Suprapubic skin (tissue), 4 donors: ENCODE data around the gene CCL27. TPM values are rescaled to one million over a fixed set of nuclear protein-coding genes. Genes with fewer than 3 reads are reported as not detected.
A peak's percentile ranks its signal among the peaks of the same experiment; 100 is the strongest.

Experiments
- DNase-seq, 2 donors: peaks; one replicate each; pipeline ENCODE4 v3.0.0-alpha.2; 2019; ENCODE audit warnings: low spot score in 2 of 2
- H3K27ac ChIP-seq: fragments of 200-600 bp; sonication (generic); one replicate; pipeline ENCODE4 v1.5.1; 2019
- H3K27me3 ChIP-seq: fragments of 200-600 bp; sonication (generic); one replicate; pipeline ENCODE4 v1.5.1; 2019
- H3K36me3 ChIP-seq: fragments of 200-600 bp; sonication (generic); one replicate; pipeline ENCODE4 v1.5.1; 2019
- H3K4me1 ChIP-seq: fragments of 200-600 bp; sonication (generic); one replicate; pipeline ENCODE4 v1.5.1; 2019
- H3K4me3 ChIP-seq: fragments of 200-600 bp; sonication (generic); one replicate; pipeline ENCODE4 v1.5.1; 2019; ENCODE audit warnings: mild to moderate bottlenecking
- H3K9me3 ChIP-seq: fragments of 200-600 bp; sonication (generic); one replicate; pipeline ENCODE4 v1.5.1; 2019
- EP300 ChIP-seq: sonication (generic); formaldehyde crosslinking; IDR thresholded peaks from one replicate; pipeline ENCODE4 v1.6.1; 2017; ENCODE audit warnings: antibody characterized with exemption
- POLR2A ChIP-seq, 2 donors: fragments of 450-650 bp; IDR thresholded peaks; one replicate each; pipeline ENCODE4 v1.6.1; 2017; ENCODE audit warnings: antibody characterized with exemption in 2 of 2, mild to moderate bottlenecking in 2 of 2, moderate library complexity in 2 of 2
- POLR2AphosphoS5 ChIP-seq, 3 donors: sonication (generic); formaldehyde crosslinking; IDR thresholded peaks; one replicate each; pipeline ENCODE4 v1.6.1; 2017; ENCODE audit warnings: antibody characterized with exemption in 3 of 3
- WGBS: methylation state at CpG from one replicate; pipeline ENCODE4 v1.1.5; 2018; 5-methylcytosine and 5-hydroxymethylcytosine counted together
- total RNA-seq, 4 donors: library from RNA; depleted of rRNA; stranded (reverse); fragments of >200 nt; gene quantifications; one replicate each; pipeline ENCODE4 v1.1.0, GENCODE V29; 2016
- TF ChIP-seq, protein P1 (sequence below), 2 donors: fragments of 200-600 bp in 1 of 2; fragments of 450-650 bp in 1 of 2; sonication (generic) in 1 of 2; IDR thresholded peaks; one replicate each; pipeline ENCODE4 v1.5.1; 2016 to 2019; ENCODE audit warnings: antibody characterized with exemption in 2 of 2, mild to moderate bottlenecking in 1 of 2, moderate library complexity in 1 of 2

CCL27 gene
- total RNA-seq, 4 donors from 2014 or later: 169 to 357 (median 233) TPM

DNA sequence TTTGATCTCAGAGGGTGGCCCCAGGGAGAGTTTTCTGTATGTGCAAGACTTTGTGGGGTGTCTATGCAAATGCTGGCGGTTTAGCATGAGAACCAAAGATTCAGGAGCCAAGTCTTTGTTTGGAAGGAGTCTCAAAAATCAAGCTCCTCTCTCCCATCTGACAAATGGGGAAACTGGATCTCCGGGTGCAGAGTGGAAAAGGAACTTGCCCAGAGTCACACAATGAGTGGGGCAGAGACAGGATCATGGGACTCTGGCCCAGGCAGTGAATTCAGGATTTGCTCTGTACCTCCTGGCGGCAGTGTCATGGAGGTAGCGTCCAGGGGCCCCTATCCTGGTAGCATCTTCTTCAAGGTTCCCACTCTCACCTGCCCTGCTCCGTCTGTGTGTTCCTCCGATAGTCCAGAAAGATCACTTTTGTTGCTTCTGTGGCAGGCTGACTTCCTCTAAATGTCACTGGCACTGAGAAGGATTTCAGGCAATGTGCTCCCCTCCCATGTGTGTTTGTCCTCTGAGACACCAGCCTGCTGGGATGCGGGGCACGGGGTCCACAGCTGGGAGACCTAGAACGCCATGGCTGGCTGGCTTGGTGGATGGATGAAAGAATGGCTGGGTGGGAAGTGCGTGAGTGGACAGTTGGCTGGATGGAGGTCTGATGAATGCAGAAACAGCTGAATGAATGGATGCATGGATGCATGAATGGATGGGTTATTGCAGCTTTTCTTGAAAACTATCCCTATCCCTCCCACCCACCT lies 25.0 kb upstream of the CCL27 start:
- TF ChIP-seq POLR2AphosphoS5 (IDR thresholded peaks at IDR 0.05) (no peak), EP300 (no peak), POLR2A (IDR thresholded peaks at IDR 0.05) (no peak)
- TF ChIP-seq, protein P1, sequence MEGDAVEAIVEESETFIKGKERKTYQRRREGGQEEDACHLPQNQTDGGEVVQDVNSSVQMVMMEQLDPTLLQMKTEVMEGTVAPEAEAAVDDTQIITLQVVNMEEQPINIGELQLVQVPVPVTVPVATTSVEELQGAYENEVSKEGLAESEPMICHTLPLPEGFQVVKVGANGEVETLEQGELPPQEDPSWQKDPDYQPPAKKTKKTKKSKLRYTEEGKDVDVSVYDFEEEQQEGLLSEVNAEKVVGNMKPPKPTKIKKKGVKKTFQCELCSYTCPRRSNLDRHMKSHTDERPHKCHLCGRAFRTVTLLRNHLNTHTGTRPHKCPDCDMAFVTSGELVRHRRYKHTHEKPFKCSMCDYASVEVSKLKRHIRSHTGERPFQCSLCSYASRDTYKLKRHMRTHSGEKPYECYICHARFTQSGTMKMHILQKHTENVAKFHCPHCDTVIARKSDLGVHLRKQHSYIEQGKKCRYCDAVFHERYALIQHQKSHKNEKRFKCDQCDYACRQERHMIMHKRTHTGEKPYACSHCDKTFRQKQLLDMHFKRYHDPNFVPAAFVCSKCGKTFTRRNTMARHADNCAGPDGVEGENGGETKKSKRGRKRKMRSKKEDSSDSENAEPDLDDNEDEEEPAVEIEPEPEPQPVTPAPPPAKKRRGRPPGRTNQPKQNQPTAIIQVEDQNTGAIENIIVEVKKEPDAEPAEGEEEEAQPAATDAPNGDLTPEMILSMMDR (IDR thresholded peaks at IDR 0.05): no peak
- H3K27ac ChIP-seq: no peak overlapping the region
- no peaks in the 10 kb centered on the region for H3K36me3 ChIP-seq
- no peak overlapping the region for H3K4me3 ChIP-seq
- no peak for DNase-seq
- no peaks in the 10 kb centered on the region for H3K27me3 ChIP-seq
- no peaks in the 10 kb centered on the region for H3K9me3 ChIP-seq
- peaks cover 14% of the 10 kb centered on the region for H3K4me1 ChIP-seq
- WGBS: 73% methylated on average over 10 of the region's 10 CpGs

DNA sequence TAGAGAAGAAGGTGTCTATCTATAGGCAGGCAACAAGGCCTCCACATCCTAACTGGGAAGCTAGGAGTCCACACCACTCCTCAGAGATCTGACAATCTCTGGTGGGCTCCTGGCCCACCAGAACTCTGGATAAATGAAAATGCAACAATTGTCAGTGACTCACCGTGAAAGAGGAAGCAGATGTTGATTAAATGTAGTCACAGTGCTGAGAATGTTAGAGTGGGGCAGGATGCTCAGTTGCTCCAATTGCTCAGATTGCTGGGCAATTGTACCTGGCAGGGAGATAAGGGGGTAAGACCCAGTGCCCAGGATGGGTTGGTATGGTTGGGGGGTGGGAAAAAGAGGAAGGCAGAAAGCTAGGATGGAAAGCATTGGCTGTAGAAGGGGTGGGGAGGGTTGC lies 24.3 kb upstream of the CCL27 start:
- Histone ChIP-seq H3K4me1 (peaks cover 14% of the 10 kb centered on the region), H3K27ac (peak overlapping the region; percentile 31), H3K9me3 (no peaks in the 10 kb centered on the region), H3K4me3 (no peak overlapping the region), H3K36me3 (no peaks in the 10 kb centered on the region), H3K27me3 (no peaks in the 10 kb centered on the region)
- TF ChIP-seq POLR2A (IDR thresholded peaks at IDR 0.05): no peak
- TF ChIP-seq, protein P1 (IDR thresholded peaks at IDR 0.05): no peak
- no peak for TF ChIP-seq POLR2AphosphoS5 (IDR thresholded peaks at IDR 0.05)
- TF ChIP-seq EP300: no peak
- DNase-seq: no peak
- WGBS: 36% methylated on average over 1 of the region's 1 CpG

DNA sequence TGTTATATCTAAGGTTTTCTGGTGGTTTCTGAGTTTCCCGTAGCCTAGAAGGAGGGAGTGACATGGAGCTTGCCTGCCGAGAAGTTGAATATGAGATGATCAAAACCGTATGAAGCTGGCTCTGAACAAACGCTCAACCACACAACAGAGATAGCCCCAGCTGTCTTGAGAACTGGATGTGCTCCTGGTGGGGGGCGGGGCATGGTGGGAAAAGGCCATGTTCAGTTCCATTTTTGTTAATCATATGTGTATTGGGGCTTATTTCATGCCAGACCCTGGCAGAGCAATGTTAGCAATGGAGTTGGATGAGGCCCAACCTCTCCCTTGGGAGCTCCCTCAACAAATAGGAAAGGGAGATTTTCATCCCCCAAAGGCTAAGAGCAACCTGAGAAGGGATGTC lies 23.8 kb upstream of the CCL27 start:
- no peak for DNase-seq
- Histone ChIP-seq H3K4me1 (peaks cover 14% of the 10 kb centered on the region), H3K4me3 (no peak overlapping the region), H3K36me3 (no peaks in the 10 kb centered on the region), H3K27ac (peak overlapping the region; percentile 73), H3K27me3 (no peaks in the 10 kb centered on the region), H3K9me3 (no peaks in the 10 kb centered on the region)
- 71% methylated on average over 5 of the region's 5 CpGs for WGBS
- TF ChIP-seq POLR2A (IDR thresholded peaks at IDR 0.05) (no peak), EP300 (no peak)

DNA sequence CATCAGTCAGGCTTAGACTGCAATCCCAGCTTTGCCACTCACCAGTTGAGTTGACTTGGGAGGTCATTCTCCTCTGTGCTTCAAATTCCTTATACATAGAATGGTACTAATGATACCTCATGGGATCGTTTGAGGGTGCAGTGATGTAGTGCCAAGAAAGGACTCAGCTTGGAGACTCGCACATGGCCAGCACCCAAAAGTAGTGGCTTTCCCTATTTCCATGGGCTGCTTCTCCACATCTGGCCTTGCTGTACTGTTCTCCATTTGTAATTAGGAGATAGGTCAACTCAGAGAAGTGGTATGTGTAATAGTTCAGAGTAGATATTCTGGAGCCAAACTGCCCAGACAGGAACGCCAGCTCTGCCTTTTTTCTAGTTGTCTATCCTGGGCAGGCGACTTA lies 23.1 kb upstream of the CCL27 start:
- peak overlapping the region; percentile 73 for H3K27ac ChIP-seq
- TF ChIP-seq POLR2AphosphoS5 (IDR thresholded peaks at IDR 0.05) (no peak), POLR2A (IDR thresholded peaks at IDR 0.05) (no peak), EP300 (no peak)
- TF ChIP-seq, protein P1 (IDR thresholded peaks at IDR 0.05): no peak
- H3K36me3 ChIP-seq: no peaks in the 10 kb centered on the region
- peaks cover 10% of the 10 kb centered on the region for H3K4me1 ChIP-seq
- H3K27me3 ChIP-seq: no peaks in the 10 kb centered on the region
- no peaks in the 10 kb centered on the region for H3K9me3 ChIP-seq
- WGBS: 61% methylated on average over 4 of the region's 4 CpGs
- H3K4me3 ChIP-seq: no peak overlapping the region
- DNase-seq: no peak

DNA sequence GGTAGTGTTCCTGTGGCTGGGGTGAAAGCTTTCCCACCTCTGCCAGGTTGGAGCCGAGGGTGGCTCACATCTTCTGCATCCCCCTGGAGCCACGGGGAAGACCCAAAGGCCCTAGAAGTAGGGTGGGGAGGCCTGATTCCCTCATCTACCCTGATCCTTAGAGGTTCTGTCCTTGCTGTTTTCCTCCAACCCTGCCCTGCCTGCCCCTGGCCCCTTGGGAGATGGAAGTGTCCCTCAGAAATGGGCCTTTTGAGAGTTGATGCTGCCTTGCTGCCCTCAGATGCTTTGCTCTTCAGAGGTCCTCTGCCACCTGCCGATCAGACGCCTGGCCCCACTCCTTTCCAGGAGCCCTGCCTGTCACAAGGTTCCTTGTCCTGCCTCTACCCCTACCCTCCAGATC lies 22.4 kb upstream of the CCL27 start:
- TF ChIP-seq, protein P1 (IDR thresholded peaks at IDR 0.05): no peak
- TF ChIP-seq POLR2A (IDR thresholded peaks at IDR 0.05) (no peak), EP300 (no peak), POLR2AphosphoS5 (IDR thresholded peaks at IDR 0.05) (no peak)
- Histone ChIP-seq H3K4me3 (no peak overlapping the region), H3K27ac (peak overlapping the region; percentile 73)

More for the DNA sequence above, 22.4 kb upstream of the CCL27 start:
- Histone ChIP-seq H3K36me3 (no peaks in the 10 kb centered on the region), H3K27me3 (no peaks in the 10 kb centered on the region), H3K4me1 (peaks cover 9% of the 10 kb centered on the region), H3K9me3 (no peaks in the 10 kb centered on the region)
- 100% methylated on average over 4 of the region's 4 CpGs for WGBS
- no peak for DNase-seq
